Hematopoietic multipotent progenitor cell treated with erythropoietin and hydrocortisone succinate and interleukin-3 and kit ligand, for 8 days (in vitro differentiated cells): ENCODE measurements around the gene AHRR.
A peak's percentile ranks its signal among the peaks of the same experiment; 100 is the strongest.
"Not testable (repeated sequence)": the region's sequence is repeated elsewhere in the genome, so short reads cannot be mapped to it uniquely, and the experiment has no call there.

Source experiments
- DNase-seq: peaks from one replicate; pipeline ENCODE4 v3.0.0-alpha.2; 2015

Gene AHRR

DNA sequence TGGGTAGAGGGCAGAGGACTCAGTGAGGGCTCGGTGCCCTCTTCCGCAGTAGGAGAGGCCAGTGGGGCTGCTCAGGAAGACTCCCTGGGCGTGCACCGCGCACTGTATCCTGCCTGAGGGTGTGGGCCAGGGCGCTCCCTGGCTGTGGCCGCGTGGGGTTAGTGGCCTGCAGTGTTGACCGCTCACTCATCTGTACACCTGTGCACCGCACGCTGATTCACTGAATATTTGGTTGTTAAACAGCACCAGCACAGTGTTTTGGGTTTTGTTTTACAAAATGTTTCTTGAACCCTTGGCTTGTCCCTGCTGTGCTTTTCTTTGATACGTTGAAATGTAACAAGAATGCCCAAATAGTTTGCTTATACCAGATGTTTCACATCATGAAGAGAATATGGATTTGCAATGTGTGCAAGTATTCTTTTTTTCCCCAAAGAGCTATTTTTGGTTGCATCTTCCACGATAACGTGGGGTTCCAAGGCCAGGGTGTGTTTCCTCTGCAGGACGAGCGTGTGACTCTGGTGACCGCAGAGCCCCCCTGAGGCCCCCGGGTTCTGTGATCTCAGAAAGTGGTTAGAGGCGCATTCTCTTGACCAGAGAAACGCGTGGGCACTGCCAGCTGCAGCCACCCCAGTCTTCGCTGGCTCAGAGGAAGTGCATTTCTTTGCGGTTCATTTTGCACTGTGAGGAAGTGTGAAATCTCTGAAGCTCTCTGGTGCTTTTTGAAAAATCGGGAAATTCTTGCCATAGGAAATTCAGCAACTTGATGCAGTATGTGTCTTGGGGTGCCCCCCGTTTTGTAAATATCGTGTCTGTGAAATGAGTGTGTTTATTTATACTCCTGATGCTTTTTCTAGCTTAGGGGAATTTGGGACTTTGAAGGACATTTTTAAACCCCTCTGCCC, 46.9 kb downstream of the AHRR start:
- DNase-seq = peak; percentile 32

DNA sequence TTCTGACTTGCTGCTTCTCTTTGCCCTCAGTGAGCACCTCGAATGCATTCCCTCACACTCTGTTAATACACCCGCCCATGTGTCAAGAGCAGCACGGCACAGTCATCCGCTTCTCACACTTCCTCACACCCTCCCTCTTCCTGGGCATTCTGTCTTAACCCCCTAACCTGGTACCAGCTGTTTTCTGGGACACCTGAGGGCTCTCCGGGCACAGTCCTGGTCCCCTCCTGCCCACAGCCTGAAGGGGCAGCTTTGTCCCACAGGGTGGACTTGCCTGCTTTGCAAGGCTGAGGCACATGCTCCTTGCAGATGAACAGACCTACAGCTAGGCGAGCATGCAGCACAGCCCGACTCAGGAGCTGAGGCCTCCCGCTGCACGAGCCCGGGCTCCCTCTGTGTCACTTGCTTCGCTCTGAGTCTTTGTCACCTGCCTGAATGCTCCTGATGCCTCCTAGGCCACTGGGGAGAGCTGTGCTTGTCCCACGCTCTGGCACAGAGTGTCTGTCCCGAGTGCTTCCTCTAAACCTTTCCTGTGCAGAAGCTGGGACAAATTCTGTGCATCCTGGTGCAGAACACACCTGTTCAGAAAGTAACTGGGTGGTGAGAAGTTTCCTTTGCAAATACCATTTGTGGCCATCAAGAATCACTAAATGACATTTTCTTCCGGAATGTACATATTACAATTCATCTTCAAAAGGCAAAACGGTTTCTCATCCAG, 47.8 kb downstream of the AHRR start:
- DNase-seq = no peak

DNA sequence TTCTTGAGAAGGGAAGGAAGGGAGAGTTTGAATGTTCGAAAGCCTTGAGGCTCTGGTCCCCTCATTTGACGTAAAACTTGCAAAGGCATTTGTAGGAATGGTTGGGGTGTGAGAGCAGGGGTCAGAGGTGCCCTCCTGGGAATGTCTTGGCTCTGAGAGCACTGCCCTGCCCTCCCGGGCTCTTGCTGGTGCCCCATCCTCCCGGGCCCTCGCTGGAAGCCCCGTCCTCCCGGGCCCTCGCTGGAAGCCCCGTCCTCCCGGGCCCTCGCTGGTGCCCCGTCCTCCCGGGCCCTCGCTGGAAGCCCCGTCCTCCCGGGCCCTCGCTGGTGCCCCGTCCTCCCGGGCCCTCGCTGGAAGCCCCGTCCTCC, 48.3 kb downstream of the AHRR start:
- not testable (repeated sequence) for DNase-seq

DNA sequence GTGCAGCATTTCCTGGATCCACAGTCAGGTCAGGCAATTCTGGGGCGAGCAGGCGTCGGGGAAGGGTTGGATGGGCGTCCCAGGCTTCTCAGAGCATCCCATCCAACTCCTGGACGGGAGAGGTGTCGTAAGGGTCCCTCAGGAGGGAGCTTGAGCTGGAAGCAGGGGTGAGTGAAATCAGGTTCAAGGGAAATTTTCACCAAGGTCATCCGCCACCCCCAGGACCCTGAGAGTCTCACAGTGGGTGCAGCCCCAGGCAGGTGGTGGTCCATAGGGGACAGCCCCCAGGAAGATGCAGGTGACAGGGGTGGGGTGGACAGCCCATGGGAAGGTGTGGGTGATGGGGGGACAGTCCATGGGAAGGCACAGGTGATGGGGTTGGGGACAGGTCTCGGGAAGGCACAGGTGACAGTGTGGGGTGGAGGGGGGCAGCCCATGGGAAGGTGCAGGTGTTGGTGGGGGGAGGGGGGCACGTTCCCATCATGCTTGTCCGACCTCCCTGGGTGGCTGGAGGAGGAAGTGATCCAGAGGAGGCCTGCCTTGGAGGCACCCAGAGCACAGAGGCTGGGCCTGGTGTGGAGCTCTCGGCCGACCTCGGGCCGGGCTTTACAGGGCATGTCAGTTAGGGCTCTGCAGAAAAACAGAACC, 48.9 kb downstream of the AHRR start:
- no peak for DNase-seq

DNA sequence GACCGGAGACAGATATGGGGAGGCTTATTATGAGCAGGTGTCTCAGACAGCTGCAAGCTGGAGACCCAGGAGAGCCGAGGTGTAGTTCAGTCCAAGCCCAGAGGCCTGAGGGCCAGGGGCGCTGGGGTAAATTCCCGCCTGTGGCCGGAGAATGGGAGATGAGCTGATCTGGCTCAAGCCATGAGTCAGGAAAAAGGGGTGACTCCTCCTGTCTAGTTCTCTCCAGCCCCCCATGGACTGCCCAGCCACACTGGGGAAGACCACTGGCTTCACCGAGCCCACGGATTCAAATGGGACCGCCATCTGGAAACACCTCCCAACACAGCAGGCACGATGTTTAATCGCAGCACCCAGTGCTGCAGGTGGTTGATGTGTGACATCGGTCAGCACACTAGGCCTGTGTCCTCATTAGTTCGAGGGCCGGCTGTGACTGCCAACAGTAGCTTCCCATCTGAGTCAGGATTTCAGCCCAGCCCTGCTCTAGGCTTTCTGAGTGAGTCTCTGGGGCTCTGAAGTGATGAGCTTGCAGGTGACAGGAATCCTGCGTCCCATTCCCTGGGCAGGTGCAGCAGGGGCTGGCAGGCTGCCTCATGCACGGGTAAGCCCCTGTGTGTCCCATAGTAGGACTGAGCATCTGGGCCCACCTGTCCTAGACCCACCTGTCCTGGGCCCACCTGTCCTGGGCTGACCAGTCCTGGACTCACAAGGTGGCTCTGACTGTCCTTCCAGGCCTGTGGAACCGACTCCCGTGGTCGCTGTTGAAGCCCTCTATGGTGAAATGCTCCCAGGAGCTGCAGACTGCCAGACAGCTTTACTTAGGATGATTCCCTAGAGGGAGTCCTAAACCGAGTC, 49.7 kb downstream of the AHRR start:
- DNase-seq = no peak

DNA sequence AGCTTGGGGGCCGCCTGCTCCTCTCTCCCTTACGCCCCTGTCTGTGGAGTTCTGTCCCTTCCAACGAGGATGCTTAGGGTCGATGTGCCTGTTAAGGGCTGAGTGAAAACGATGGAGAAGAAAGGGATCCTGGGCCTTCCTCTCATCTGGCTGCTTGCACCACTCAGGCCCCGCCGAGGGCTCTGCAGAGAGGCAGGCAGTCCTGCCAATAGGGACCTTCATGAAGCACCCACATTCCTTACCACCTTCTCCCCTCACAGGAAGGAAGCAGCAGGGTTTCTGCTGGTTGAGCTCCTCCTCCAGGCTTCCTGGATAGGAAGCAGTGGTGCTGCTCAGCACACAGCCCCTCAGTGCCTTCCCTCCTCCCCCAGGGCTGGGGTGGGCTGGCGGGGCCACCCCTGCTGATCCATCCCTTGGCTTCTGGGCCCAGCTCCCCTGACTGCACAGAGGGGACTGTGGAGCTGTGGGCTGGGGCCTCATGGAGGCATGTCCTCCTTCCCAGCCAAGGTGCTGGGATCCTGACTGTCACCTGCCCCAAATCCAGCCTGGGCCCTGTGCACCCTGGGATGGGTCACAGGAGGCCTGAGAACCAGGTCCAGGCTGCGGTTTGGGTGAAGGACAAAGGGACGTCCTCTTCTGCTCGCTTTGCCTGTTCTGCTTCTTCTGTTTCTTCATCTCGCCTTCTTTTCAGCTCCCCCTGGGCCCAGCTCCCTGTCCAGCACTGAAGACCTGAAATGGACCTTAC, 50.5 kb downstream of the AHRR start:
- peak; percentile 27 for DNase-seq

DNA sequence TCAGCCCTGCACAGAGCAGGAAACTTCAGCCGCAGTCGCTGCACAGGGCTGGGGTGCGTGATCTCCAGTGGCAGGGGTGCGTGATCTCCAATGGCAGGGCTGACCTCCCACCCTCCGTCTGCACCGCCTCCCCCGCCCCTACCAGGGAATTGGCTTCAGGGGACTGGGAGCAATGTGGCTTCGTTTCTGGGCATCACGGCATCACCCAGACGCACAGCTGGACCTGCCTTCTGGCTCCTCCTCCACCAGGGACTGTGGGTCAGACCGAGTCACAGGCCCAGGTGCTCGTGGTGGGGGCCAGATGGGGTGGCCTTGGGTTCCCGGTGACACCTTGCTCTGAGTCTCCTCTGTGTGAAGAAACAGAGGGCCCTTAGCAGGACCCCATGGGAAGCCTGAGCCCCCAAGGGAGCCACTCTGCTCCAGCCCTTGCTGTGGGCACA, 51.1 kb downstream of the AHRR start:
- no peak for DNase-seq

DNA sequence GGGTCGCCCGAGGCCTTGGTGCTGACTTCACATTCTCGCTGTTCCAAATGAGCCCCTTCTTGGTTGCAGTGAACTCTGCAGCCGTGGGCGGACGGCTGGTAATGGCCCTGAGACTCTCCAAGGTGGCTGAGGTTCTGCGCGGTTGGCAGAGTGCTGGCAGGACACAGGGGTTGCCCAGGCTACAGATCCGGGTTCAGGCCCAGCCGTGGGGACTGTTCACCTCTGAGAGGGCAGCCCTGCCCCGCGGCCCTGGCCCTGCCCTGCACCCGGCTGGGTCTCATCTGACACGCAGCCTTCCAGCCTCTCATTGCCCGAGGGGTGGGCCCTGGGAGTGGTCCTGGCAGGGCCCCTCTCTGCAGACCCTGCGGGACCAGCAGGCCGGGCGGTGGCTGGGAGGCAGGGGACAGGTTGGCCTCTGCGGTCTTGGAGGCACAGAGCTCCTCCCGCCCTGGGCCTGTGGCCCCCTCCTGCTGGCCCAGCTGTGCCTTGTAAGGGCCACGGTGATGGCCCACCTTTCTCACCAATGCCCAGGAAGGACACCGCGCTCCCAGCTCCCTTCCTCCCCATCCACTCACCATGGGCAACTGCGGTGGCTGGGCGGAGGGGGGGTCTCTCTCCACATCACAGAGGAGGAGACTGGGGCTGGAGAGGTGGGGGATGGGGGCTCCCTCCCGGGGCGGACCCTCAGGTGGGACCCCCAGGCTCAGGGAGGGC, 51.6 kb downstream of the AHRR start:
- peak; percentile 70 for DNase-seq

DNA sequence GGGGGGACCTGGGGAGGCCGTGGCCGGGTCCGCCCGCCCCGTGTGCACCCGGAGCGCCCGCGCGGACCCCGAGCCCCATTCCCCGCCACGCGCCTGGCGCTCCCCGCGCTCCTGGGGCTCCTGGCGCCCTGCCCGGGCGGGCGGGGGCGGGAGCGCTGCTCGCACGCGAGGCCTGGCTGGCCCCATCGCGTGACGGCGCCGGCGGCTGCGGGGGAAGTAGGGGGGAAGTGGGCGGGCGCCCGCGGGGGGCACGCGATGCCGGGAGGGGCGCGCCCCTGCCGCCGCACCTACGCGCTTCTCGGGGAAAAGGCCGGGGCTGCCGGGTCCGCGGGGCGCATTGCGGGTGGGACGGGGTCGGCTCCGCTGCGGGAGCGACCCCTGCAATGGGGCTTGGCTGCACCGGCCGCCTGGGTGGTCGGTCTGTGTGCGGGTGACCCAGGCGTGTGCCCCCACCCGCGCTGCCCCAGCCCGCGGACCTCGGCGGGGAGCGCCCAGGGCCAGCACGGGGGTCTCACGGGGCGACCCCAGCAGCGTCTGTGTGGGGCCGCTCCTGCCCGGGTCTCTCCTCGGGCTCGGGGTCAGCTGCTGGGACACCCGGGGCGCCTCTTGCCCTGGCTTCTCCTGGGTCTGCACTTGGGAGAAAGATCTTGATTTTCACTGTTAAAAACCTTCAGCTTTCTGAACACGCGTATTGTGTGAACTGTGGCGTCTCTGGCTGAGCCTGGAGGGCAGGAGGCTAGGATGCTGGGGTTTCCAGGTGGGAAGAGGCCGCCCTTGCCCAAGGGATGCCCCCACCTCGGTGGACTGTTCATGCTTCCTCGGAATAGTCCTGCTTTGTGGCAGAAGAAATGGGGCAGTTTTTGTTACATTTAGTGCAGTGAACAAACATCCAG, 52.4 kb downstream of the AHRR start:
- DNase-seq = peak; percentile 84

DNA sequence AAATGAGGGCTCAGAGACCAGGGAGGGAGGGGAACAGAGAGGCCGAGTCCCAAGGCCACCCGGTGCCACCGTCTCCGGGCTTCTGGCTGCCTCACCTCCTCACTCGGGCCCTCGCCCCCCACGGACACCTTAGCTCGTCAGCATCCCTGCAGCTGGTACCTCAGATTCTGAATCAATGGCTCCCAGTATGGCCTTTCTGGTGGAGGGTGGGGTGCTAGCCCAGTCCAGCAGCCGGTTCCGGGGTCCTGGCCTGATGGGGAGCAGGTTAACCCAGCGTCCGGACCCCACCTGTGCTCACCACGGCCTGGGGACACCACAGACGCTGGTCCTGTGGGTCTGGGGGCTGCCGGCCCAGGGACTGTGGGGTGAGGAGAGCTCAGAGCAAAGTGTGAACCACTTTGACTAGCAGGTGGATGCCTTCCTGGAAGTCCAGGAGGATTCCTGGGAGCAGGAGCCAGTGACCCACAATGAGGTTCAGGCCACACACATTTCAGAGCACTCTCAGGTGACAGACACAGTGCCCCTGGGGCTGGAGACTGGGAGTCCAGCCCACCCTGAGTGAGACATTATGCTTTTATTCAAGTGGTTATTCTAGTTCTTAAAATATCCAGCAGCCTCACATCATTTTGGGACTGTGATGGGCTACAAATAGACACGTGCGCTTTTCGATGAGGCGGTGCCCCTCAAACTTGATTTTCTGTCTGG, 53.3 kb downstream of the AHRR start:
- DNase-seq = no peak

DNA sequence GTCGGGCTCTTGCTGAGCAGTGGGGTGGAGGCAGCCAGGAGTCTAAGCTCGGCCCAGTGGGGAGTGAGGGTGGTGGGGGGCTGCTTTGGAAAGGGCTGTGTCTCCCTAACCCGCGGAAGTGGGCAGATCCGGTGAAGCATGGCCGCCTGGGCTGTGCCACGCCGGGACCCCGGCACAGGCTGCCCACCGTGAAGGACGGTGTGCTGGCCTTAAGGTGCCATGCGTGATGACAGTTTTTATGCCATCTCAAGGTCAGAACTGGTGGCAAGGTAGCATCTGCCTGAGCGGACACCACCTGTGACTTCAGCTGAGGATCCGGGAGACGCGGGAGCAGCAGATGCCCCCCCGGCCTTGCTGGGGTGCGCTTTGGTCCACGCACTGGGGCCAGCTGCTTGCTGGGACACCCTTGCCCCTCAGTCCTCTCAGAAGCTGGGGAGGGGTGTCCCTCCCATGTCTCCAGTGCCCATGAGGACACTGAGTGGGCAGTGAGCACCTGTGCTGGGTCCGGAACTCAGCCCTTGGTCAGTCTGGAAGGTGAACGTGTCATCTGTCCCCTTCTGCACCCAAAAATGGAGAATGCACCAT, 53.9 kb downstream of the AHRR start:
- no peak for DNase-seq

DNA sequence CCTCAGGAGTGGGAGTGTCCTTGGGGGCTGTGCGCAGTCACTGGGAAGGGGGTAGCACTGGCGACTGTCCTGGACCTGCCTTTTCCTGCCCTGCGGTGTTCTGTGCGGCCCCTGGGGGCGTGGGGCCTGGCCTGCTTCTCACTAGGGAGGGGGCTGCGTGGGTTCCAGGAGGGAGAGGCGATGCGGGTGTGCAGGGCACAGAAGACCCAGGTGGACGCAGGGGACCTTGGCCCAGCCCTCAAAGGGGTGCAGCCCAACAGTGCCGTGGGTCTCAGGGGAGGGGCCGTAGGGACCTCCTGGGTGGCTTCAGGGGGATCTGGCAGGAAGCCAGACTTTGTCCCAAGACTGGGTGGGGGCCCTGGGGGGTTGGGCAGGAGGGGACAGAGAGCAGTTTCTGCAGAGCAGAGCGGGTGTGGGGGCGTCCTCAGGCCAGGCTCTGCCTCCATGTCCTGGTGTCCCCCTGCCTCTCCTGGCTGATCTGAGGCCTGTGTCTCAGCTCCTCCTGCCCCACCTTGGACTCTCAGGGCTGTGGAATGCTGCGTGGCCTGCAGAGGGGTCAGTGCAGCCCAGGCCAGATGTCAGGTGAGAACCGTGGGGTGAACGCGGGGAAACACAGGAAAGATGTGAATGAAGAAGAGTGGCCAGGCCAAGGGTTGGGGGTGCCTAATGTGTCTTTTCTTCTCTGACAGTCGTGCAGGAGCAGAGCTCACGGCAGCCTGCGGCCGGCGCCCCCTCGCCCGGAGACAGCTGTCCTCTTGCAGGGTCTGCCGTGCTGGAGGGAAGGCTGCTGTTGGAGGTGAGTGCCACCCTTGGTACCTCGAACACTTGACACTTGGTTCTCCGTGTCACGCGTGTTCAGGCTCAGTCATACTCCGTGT, 54.6 kb downstream of the AHRR start:
- DNase-seq = no peak

DNA sequence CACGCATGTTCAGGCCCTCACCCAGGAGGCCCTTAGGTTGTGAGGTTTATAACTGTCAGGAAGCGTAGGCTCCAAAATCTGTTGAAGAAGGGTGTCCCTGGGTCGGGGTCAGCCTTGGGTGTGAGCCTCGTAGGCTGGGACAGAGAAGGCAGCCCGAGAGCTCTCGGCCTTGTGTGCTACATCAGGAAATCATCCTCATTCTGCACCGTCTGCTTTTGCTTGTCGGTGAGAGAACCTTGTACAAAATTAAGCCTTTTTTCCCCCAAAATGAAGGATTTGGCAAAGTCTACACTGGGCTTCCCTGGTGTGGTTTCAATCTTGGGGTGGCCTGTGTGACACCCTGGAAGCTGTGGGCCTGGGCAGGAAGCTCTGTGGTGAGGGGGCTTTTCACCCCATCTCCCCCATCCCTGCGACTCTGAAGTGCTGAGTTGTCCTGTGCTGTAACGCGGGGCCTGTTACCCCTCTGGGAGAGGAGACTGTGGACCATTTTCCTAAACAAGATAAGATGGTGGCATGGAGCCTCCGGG, 55.3 kb downstream of the AHRR start:
- DNase-seq = no peak

DNA sequence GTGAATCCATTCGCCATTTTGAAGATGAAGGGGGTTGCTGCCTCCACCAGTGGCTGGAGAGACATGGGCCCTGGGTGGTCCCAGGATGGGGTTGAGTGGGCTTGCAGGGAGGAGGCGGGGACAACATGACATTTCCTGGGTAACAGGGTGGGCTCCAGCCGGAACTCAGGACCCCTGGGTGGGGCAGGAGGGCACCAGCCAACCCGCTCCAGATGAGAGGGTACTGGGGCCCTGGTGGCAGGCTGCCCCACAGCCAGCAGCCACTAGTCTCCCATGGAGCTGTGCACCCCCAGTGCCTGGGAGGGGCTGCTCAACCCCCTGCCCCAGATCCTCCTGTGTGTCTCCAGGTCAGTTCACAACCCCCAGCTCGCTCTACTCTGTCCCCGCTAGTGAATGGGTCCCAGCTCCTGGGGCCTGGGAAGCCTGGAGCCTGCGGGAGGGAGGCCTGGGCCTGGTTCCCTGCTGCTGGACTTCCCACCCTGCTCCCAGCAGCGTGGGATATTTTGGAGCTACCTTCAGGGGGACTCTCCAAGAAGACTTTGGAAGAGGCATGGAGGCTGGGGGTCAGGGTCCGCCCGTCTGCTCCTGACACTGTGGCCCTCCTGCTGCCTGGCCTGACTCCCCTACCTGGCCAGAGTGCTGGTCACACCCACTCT, 55.9 kb downstream of the AHRR start:
- no peak for DNase-seq

DNA sequence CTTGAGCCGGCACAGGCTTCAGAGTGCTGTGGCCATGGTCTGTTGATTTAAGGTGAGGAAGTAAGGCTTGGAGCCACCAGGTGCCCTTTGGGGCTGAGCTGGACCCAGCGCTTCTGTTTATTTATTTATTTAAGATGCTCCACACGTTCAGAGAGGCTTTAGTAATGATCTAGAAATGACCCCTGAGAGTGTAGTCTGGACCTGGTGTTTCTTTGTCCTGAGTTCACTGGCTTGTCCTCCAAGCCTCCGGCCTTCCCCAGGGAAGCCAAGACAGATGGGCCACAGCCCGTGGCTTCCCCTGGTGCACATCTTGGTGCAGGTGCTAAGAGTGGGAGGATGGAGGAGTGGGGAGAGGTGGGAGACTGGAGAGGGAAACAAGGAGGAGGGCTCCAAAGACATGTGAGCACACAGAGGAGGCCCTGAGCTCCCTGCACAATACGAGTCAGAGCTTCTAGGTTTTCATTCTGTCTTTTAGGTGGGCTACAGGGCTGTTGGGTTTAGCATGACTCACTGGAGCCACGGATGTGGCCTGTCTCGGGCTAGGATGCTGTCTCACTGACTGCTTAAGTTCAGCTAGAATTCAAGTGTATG, 56.9 kb downstream of the AHRR start:
- no peak for DNase-seq

DNA sequence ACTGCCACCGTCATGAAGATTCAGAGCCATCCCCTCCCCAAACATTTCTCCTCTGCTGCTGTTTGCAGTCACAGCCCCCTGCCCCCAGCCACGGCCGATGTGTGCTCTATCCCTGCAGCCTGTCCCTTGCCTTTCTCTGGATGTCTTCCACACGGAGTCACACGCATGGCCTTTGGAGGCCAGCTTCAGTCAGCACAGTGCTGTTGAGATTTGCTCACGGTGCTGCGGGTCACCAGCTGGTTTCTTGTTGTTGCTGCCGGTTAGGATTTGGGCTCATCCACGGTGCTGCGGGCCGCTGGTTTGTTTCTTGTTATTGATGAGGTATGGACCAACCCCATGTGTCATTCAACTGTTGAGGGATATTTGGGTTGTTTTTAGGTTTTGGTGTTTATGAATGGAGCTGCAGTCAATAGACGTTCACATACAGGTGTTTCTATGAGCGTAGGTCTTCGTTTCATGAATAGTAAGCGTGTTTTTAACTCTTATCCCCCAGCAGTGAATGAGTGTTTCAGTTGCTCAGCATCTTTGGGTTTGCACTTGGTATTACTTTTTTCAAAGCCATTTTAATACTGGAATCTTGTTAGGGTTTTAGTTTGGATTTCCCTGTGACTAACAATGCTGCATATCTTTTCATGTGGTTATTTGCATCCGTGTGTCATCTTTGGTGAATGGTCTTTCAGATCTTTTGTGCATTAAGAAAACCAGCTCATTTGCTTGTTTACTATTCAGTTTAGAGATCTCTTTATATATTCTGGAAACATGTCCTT, 57.6 kb downstream of the AHRR start:
- no peak for DNase-seq
